ENCODE measurements around the gene RGS1. TPM values are rescaled to one million over a fixed set of nuclear protein-coding genes. Genes with fewer than 3 reads are reported as not detected.

RGS1 gene
- total RNA-seq, 1 donor from 2014 or later, result not detected

DNA sequence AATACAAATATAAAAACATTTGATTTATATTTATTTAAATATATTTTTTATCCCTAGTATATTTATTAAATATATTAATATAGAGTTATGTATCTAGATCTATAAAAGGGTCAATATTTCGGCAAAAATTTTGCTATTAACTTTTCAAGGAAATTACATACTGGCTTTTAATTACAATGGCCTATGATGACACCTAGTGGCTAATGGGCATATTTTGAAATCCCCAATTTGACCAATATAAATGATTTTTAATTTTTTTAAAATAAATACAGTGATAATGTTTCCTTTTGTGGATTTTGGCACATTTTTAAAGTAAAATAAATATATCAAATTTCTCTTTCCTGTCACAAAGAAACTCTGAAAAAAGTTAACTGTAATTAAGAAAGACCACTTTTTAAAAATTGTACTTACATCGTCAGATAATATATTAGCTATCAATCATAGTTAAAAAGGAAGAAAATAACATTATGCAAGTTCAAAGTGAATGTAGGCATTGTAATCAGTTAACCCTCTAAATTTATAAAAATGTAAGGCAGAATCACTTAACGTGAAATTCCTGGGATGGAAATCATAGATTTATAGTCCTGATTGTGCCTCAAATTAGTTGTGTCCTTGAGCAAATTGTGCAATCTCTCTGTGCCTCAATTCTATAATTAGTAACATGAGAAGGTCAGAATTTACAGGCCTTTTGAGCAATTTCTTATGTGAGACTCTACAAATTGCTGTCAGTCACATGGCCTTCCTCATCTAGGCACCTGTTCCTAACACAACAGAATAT, 34.7 kb downstream of the RGS1 start:
- peak; percentile 49 to 64 for DNase-seq (ENCODE audit: low read depth in 2 of 2)

DNA sequence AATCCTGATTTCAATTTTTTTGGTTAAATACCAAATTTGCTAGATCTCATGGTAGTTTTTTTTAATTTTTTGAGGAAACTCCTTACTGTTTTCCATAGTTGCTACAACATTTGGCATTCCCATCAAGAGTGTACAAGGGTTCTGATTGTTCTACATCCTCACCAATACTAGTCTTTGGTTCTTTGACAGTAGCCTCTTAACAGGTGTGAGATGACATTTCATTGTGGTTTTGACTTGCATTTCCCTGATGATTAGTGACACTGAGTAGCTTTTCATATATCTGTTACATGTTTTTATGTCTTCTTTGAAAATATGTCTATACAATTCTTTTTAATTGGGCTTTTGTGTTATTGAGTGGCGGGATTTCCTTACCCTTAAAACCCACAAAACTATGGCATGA, 39.5 kb downstream of the RGS1 start:
- DNase-seq (ENCODE audit: low read depth in 2 of 2), result no peak

DNA sequence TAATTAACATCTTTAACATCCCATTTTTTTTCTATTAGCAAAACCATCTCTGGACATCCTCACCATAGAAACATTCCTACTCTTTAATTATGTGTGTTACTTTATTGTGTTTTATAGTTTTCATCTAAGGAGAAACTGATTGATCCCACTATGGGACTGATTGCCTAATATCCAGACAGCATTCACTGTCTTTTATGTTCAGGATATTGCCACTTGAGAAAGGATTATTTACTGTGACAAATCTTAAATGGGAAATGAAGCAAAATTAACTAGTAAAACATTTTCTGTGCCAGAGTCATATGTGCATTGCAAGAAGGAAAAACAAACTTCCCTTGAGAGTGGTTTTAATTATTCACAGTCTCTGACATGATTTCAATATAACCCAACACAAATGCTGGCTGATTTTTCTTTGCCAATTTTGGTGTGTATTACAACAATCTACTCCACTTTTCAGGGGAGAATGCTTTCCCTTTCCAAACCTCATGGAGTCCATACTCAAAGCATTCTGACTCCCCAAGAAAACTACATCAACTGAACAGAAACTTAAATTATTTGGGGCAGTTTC, 44.6 kb downstream of the RGS1 start:
- DNase-seq (ENCODE audit: low read depth in 2 of 2), result no peak

DNA sequence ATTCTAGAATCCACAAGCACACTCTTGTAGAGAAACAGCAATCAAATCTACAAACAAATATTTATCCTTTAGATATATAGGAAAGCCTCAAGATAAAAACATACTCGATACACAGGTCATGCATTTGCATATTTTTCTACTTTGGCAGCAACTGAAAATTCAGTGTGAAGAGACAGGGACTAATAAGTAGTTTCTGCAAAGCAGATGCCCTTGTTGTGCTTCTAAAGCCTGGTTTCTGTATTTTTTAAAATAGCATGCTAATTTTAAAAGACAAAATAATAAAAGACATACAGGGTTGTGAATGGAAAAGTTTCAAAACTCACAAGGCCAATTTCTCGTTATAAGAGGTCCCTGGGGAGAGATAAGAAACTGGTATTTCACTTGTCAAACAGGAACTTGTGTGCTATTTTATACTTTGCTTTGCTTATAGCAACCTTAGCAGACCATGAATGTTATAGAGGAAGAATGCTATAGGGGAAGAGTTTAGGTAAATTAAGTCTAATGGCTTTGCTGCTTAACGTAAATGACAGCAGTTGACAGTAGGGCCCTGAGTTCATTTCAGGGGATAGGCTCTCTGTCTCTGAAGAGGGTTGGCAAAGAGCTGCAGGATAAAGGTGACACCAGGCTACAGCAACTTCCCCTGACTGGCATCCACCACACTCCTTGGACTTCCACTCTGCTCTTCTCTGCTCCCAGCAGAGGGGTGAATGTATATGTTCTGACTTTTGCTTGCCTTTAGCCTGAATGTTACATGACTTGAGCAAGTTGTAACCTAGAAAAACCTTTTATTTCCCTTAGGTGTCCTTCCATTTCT, 51.0 kb downstream of the RGS1 start:
- no peak for DNase-seq (ENCODE audit: low read depth in 2 of 2)

DNA sequence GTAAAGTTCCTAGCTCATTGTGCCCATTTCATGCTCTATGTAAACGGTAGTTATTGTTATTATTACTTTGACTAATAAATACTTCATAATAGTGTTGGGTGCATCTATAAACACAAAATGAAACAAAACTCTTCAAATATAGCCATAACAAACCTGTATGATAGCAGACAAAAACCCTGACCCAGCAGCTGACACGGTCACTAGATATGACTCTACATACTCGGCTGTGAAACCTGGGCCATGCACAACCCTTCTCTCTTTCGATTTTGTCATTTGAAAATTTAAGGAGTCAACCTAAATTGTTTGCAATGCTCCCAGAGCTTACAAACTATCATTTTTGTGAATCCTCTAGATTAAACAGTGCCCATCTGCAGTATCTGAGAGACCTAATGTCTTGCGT, 52.3 kb downstream of the RGS1 start:
- DNase-seq (ENCODE audit: low read depth in 2 of 2), result no peak

DNA sequence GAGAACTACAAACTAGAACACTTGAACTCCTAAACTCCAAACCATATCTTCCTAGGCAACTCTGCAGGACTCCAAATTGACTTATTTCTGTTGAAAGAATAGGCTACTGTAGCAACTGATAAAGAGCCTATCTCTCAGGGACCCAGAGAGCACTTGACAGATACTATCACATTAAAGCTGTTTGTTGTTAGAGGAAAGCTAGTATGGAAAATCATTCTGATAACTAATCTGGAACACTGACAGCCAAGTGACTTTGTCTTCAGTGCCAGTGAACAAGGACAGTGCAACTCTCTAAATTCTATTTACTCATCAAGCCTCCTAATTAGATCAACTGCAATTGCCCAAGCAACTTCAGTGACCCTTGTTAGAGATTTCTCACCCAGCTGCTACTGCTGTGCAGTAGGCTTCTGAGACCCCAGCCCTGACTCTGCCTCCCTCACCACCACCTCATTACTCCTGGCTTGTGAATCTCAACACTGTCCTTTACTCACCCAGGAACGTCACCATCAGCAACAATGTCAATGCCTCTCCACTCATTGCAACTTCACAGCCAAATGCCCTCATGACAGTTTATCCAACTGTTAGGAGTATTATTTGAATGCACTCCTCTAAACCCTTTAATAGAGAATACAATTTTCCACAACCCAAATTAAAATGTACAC, 53.0 kb downstream of the RGS1 start:
- no peak for DNase-seq (ENCODE audit: low read depth in 2 of 2)

DNA sequence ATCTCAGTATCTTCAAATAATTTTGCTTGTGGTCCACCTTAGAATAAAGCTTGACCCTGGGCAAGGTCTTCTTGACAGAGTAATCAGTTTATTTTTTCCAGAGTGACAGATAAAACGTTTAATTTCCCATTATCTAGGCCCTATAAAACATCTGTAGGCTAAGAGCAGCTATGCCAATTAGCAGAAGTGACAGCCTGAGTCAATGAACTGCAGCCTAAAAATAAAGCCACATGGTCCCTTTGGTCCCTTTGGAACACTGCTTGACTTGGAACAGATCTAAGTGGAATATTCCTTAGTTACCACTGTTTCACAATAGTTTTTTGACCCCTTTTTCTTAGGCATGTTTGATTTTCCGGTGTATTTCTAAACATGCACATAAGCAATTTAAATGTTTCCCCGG, 54.0 kb downstream of the RGS1 start:
- DNase-seq (ENCODE audit: low read depth in 2 of 2), result no peak

Other genes with a start within 250 kb of the RGS1 start
- not detected in 2 replicates for gene RGS13, start 60.4 kb downstream of the RGS1 start, total RNA-seq
- gene RGS2, start 233.3 kb downstream of the RGS1 start, total RNA-seq, result 3.9 and 9.5 TPM in 2 replicates